Measurements from ENCODE around the gene CIITA. TPM values are rescaled to one million over a fixed set of nuclear protein-coding genes. Genes with fewer than 3 reads are reported as not detected.
A peak's percentile ranks its signal among the peaks of the same experiment; 100 is the strongest.

CIITA gene
- total and polyA plus RNA-seq, 9 of the 15 experiments (the other 6 are each of a cell fraction or from before 2014, with no cell fraction given), result 0.01 to 0.20 (median 0.11) TPM; not detected in 4

GRCh38 chr16:10921536-10922327 lies 44.7 kb downstream of the CIITA start (continued):
- TF ChIP-seq TAL1 (IDR thresholded peaks at IDR 0.05) (no peak), NUFIP1 (IDR thresholded peaks at IDR 0.05; ENCODE audit: partially characterized antibody) (no peak), BCOR (IDR thresholded peaks at IDR 0.05) (peak; percentile 91), MEF2D (tag; conservative IDR thresholded peaks at IDR 0.05; ENCODE audit: low read depth) (no peak), ZNF174 (CRISPR knock-in tag; IDR thresholded peaks at IDR 0.05) (no peak), MCM5 (IDR thresholded peaks at IDR 0.05; ENCODE audit: low read depth) (no peak), MYC (IDR thresholded peaks at IDR 0.05; ENCODE audit: low read depth, low read length) (no peak), MYC (CRISPR knock-in tag; IDR thresholded peaks at IDR 0.05; ENCODE audit: borderline replicate concordance, low read depth) (no peak), ZNF764 (CRISPR knock-in tag; IDR thresholded peaks at IDR 0.05; ENCODE audit: low read depth) (no peak), ZNF277 (CRISPR knock-in tag; IDR thresholded peaks at IDR 0.05; ENCODE audit: borderline replicate concordance) (no peak), SRF (CRISPR knock-in tag; IDR thresholded peaks at IDR 0.05) (no peak), XRCC5 (IDR thresholded peaks at IDR 0.05; ENCODE audit: low read depth, low read length) (no peak), XRCC3 (IDR thresholded peaks at IDR 0.05) (no peak), FOXJ3 (CRISPR knock-in tag; IDR thresholded peaks at IDR 0.05) (no peak), HDAC8 (tag; IDR thresholded peaks at IDR 0.05) (no peak), XRCC4 (IDR thresholded peaks at IDR 0.05; ENCODE audit: extremely low read depth, insufficient read depth, insufficient read length) (no peak), KLF6 (CRISPR knock-in tag; IDR thresholded peaks at IDR 0.05; ENCODE audit: borderline replicate concordance) (no peak), TBP (optimal IDR thresholded peaks at IDR 0.05; ENCODE audit: low read depth, low read length) (no peak)
